CD4-positive, alpha-beta T cell treated with Interleukin-6 at 100 ng/mL for 8 hours (primary cell): Measurements from ENCODE around the gene MIER2.

Source experiments
- DNase-seq: peaks from one replicate; pipeline ENCODE4 v3.0.0-alpha.2; 2020; ENCODE audit warnings: mixed read lengths, low spot score

Gene MIER2

DNA sequence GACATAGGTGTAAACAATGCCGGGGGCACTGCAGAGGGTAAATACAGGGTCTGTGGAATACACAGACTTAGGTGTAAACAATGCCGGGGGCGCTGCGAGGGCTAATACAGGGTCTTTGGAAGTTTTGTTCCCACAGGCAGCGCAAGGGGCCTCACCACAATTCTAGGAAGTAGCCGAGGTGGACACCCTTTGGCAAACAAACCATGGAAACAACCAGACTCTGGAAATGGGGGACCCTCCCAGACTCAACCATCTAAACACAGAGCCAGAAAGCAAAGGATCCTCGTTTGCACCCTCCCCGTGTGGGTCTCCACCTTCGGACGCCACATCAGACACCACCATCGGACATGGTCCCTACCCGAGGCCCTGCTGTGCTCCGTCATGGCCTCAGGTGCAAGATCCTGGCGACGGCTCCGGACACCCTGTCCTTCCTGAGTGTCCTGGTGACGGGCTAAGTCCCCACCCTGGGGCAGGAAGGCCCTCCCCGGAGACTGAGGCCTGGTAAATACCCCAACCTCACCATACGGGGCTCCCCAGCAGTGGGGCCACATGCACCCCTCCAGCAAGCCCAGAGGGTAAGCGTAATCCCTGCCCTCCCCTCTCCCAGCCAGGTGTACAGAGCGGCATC lies 36.7 kb downstream of the MIER2 start:
- DNase-seq = no peak

DNA sequence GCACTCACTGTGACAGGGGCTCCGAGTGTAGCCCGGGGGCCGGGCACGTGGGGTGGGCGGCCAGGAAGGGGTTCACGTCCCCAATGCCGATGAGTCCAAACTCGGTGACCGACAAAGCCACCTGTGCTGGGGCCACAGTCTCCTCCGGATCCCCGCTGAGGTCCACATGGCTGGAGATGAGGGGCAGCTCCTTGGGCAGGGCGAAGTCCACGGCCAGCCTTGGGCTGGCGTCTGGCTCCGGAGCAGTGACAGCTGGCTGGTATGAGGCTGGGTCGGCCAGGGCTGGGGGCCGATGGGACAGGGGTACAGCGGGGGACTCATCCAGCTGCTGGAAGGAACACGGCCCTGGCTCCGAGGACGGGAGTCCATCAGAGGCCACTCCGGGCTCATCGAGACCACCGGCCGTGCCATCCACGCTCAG lies 37.5 kb downstream of the MIER2 start:
- no peak for DNase-seq

DNA sequence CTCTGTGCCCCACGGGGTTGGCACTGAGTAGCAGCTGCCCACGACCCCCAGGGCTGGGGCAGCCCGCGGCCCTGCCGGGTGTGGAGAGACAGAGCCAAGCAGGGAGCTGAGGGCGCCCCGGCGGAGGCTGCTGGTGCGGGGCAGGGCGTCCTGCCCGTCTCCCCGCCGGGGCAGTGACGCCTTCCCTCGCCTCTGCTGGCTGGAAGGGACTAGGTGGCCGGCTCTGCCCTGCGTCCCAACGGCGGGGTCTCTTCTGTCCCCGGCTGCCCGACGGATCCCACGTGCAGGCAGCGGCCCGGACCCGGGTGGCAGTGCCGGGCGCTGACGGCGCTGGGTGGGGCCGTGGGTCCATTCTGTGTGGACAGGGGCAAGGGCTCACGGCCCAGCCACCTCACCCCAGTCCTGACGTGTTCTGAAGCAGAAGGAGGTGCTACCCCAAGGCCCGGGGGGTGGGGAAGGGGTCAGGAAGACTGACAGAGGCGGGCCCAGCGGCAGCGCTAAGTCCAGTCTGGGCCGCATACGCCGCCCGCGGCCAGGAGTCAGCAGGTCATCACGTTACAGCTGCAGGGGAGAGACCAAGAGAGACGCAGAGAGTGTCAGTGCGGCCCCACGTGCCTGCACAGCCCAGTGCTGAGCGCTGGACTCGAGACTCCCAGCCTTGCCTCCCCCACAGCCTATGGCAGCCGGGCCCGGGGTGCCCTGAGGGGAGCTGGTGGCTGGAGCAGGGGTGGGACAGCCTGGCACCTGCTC lies 38.3 kb downstream of the MIER2 start:
- DNase-seq = no peak

DNA sequence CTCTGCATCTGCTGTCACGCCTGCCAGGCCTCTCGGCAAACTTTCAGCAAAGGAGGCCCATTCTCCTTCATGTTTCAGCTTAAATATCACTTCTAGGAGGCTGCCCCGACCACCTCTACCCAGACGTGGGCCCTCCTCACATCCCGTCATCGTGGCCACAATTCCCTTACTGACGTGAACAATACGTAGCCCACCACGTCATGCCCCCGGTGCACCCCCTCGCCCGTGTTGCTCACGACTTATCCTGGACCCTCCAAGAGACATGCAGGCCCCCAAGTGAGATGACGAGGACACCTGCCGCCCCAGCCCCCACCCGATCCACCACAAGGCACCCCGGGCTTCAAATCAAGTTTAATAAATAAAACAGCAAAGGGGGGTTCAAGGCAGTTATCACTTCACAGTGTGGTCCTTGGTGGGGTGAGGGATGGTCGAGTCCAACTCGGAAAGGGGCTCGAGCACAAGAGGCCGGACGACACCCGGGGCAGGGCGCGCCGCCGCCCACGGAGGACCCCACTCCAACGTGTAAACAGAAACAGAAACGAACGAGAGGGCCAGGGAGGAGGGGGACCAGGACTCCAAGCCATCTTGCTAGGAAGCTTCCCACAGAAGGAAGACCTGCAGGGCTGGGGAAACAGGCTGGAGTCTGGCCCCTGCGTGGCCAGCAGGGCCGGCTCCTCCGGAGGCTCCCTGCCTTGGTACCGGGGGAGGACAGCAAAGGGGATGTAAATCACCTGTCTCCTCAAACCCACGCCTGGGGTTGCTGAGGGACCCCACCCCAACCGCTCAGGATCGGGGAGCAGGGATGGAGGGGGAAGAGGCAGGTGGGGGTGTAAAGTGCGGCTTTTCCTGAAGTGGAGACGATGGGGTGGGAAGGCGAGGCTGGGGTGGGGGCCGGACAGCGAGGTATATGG lies 39.1 kb downstream of the MIER2 start:
- no peak for DNase-seq

DNA sequence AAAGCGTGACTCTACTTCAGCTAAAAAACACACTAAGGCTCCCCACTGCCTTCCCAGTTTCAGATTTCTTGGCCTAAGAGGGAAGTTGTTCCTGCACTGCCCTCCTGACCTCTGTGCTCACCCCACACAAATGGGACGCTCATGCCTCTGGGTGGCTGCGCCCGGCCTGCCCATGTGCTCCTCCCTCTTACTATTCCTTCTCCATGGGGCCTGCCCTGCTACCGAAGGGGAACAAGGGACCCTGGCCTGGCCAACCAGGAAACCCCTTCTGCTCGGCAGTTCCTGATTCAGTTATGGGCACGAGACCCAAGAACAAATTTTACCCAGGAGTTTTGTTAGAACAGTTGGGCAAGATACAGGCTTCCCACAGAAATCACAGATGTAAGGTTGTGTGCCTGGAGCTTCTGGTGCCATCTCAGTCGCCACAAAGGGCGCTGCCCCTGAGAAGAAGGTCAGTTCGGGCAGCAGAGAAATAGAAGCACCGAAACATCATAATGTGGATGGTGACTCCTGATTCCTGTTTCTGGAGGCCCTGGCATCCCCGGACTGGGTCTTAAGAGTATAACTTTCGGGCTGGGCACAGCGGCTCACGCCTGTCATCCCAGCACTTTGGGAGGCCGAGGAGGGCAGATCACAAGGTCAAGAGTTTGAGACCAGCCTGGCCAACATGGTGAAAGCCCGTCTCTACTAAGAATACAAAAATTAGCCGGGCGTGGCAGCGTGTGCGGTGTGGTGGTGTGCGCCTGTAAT lies 47.9 kb downstream of the MIER2 start:
- DNase-seq = no peak

DNA sequence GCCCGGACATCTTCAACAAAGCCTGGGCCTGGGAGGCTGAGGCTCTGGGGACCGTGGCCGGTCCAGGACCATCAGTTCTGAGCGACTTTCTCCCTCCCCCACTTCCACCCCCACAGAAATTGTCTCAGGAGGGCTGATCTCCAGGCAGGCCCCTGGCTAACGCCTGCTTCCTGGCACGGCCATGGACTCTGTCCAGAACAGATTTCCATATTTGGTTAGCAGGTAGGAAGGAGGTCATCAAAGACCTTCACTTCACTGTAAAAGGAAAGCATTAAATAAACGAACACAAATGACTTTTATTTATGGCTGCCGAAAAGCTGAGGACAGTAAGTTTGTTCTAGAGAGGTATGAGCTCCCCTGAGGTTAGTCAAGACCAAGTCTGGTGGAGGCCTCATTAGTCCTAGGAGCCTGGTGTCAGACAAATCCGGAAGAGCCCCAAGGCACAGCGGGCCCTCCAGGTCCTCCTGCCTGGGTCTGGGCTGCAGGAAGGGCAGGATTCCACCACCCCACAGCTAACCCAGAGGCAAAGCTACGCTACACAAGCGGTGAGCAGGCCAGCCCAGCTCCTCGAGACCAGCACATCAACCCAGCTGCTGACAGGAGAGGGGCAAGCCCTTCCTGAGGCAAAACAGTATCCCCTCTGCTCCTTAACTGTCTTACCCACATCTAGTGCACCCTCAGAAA lies 48.8 kb downstream of the MIER2 start:
- no peak for DNase-seq

DNA sequence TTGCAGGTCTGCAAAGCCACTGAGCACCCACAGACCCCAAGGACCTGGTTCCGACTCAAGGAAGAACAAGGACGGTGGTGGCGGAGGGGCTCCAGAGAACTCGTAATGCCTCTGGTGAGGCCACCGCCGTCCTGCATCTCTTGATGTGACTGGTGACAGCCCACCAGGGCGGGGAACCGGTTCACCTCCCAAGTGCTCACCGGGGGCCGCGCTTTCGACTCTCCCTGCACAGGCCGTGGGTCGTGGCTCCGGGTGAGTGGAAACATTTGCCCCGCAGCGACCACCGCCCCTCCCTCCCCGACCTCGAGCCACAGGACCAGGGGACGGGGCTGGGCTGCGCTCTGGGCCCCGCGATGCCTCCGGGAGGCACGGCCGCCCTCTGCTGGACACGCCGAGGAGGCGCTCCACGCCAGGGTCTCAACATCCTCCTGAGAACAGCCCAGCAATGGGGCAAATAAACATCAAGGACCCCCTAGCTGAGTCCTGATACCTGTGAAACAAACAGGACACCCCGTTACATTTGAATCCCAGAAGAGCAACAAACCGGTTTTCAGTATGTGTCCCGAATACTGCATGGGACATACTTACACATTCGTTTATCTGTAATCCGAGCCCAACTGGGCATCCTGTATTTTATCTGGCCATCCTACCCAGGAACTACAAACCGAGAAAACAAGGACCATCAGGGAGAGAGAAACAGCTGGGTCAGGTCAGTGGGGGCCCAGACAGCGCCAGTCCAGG lies 49.5 kb downstream of the MIER2 start:
- peak; percentile 18 for DNase-seq

DNA sequence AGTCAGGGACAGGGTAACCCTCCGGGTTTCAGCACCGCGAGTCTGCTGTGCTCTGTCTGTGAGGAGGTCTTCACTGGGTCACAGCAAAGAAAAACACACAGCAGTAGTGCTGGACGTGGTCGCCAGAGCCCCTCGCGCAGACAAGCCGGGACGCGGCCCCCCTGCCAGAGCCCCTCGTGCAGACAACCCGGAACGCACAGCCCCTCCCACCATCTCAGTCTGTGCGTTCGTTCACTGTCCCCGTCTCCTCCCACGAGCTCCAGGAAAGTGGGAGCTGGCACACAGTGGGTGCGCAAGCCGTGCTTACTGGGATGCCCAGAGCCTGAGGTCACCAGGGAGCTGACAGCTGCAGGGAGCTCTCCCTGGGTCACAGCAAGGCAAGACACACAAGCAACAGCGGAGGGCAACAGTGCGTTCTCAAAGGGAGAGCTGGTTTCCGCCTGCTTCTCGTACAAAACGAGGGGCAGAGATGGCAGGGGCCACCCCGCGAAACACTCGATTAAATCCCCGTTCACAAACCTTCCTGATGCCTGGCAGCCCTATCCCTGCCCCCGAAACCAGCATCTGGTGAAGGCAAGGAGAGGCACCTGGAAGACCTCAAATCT lies 50.2 kb downstream of the MIER2 start:
- no peak for DNase-seq

DNA sequence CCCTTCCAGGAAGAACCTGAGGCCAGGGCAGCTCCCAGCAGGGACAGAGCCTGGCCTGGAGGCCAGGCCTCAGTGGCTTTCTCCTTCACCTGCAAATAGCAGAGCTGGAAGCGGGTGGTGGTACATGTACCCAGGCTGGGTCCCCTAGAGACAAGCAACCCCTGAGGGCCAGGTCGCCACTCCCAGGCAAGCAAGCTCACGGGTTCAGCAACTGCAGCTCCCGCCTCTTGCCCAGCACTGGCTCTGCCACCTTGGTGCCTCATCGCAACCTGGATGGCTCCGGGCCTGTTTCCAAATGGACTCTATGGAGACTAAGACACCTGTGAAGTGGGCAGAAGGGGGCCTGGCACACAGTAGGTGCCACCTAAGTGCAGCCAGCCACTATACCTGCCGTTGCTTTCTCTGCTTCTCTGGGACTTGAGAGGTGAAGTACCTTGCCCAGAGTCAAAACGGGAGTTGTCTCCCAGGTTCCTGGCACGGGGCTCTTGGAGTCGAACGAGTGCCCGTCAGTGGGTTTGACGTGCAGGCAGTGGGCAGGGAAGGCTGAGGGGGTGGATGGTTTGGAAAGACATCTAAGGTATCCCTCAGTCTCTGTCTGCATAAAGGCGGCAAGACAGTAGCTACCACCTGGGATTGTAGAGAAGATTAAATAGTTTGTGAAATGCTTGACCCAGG lies 51.0 kb downstream of the MIER2 start:
- no peak for DNase-seq

DNA sequence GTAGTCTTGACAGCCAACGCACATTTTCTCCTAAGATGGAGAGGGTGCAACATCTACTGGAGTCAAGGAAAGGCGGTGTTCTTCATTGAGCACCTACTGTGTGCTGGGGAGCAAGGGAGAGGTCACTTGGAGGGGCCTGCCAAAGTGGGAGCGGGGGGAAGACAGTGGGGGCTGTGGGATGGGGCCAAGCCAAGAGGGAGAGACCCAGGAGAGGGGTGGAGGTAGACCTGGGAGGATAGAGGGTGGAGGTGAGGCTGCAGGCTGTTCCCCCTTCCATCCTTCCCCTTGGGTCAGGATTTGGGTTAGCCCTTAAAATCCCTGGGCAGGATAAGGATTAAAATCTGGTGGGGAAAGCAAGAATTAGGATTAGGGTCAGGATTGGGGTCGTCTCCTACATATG lies 51.6 kb downstream of the MIER2 start:
- DNase-seq = no peak

DNA sequence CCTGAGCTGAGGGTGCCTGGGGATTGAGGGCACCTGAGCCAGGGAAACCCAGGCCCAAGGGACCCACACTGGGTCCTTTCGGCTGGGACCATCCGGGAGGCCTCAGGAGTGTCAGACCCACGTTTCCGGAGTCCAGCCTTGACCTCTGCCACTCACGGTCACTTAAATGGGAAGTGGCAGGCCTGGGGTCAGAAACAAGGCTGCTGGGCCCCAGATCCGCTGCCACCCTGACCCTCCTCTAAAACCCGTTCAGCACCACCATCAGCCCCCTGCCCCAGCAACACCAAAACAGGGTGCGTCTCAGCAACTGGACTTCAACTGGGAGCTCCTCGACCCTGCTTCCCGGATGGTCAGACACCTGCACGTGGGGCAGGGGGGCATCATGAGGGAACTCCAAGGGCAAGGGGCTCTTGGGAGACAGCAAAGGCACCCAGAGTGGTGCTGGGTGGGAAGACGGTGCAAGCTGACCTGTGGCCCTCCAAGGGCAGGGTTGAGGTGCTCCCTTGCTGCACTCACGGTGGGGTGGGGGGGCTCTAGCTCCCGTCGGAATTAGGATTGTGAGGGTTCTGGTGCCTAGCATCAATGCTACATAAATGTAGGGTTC lies 52.2 kb downstream of the MIER2 start:
- no peak for DNase-seq

DNA sequence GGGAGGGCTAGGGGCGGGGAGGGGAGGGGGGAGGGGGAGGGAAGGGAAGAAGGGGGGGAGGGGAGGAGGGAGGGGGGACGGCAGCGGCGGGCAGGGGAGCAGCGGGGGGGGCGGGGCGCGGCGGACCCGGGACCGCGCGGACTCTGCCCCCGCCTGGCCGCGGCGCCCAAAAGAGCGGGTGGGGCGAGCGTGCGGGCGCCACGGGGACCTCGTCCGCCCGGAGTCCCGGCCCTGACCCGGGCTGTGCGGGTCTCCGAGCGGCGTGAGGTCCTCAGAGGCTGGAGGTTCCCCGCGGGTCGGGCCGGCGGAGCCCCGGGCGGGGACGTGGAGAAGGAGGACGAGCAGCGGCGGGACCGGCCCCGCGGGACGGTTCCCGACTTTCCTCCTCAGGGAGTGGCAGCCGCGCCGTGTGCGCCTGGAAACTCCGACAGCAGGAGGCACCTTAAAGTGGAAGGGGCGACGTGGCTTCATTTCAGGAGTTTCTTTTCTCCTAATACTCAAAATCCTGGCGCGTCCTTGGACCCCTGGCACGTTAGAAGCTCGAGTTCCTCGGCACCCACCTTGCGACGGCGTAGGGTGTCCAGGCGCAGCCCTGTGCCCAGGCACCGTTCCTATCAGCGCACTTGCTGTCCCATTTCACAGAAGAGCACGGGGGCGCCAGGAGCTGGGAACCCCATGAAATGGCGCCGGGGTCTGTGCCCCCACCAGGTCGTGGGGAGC lies 52.9 kb downstream of the MIER2 start:
- no peak for DNase-seq

DNA sequence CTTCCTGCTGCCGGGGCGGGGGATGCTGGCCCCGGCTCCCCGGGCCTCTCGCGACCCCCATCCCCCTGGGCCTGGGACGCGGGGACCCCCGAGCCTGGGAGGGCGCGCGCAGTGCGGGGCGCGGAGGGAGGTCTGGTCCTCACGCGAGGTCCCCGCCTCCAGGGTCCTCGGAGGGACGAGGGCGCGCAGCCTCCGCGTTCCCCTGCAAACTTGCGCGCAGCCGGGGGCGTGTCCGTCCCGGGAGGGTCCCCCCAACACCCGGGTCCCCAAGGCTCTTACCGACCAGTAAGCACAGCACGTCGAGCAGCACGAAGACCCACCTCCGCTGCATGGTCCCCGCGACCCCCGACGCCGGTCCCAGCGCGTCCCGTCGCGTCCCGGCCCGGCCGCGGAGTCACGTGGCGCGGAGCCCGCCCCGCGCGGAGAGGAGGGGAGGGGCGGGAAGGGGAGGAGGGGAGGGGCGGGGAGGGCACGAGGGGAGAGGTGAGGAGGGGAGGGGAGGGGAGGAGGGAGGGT lies 53.5 kb downstream of the MIER2 start, which contains the start of gene PLPP2:
TSS of gene PLPP2 (minus strand) at position 398 of the 516 bp plus-strand sequence. CDS start at position 331, 67 bp downstream.
- DNase-seq = no peak

DNA sequence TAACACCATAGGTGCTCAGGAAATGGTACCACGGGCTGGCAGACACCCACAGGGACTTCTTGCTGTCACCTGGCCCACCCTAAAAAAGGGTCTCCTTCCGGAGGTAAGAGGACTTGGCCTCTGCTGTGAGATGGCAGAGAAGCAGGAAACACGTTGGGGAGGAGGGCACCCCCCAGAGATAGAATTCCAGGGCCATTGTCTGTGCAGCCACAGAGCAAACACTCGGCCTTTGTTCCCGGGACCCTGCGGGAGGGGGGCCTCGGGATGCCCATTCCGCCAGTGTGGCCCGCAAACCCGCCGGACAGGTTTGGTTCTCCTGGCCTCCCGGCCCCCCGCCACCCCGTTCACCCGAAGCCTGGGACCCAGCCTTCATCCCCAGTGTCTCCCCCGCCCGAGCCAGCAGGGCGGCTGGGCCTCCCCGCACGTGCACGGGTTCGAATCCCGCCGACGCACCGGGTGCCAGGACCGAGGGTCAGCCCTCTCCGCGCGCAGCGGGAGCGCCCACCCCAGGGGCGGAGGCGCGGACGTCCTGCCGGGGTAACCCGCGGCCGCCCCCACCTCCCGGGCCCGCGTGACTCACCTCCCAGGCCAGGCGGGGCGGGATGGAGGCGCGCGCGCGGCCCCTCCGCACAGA lies 54.1 kb downstream of the MIER2 start:
- DNase-seq = no peak

DNA sequence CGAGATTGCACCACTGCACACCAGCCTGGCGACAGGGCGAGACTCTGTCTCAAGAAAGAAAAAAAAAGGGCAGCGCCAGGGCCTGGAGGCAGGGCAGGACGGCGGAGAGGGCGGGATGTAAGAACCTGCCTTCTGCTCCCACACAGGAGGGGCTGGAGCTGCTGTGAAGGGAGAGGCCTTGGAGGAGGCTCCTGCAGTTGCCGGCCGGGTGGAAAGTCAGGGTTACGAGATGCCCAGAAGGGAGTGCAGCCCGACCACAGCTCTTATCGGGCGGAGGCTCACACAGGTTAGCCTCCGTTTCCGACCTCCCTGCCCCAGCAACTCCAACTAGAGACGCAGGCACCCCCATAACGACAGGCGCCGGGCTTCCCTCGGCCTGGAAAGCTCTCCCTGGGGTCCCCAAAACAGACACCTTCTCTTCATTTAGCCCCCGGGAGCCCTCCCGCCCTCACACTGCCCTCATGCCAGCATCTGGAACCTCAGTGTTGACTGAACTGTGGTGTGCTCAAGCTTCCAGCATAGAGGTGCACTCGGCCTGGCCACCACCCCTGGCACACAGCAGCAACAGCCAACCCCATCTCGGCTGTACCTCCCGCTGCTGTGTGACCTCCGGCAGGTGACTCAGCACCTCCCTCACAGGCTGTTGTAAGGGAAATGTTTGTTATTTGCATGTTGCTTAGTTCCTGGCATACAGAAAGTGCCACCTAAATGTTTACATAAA lies 54.8 kb downstream of the MIER2 start:
- peak; percentile 33 for DNase-seq

DNA sequence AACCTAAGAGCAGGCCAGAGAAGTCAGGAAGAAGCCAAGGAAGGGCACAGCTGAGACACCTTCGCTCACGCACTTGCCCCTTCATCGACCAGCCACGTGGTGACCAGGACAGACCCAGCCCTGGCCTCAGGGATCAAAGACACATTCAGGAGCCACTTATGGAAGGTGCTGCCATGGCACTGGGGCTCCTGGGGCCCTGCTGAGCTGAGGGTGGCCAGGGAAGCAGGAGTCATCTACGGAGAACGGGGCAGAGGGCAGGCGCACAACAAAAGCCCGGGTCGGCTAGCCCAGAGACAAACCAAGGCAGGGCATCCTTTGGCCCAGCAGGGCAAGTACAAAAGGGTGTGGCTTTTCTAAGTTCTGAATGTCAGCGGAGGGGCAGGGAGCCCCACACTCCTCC lies 55.7 kb downstream of the MIER2 start:
- no peak for DNase-seq

DNA sequence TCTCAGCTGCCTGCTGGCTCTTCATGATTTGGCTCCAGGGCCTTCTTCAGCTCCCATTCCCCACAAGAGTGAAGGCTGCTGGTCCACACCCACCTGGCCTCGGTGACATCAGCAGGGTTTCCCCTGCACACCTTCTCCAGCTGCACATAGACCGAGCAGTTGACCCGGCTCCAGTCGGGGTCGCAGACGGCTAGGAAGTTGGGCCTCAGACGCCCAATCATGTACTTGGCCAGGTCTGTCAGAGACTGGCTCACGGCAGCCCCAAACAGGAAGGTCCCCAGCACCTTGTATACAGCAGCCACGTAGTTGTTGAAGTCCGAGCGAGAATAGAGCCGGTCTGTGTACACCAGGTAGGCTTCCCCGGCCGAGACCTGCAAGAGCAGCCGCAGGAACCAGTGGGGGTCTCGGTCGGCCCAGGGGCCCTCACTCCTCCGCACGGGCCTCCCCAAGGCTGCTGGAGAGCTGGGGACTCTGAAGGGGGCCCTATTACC lies 57.2 kb downstream of the MIER2 start:
- no peak for DNase-seq
